Vagina (tissue), 2 donors: Measurements from ENCODE around the gene GGCX. TPM values are rescaled to one million over a fixed set of nuclear protein-coding genes. Genes with fewer than 3 reads are reported as not detected.

Source experiments
- DNase-seq, 2 donors: peaks; one replicate each; pipeline ENCODE4 v3.0.0-alpha.2; 2017; ENCODE audit errors: extremely low spot score in 2 of 2
- H3K27ac ChIP-seq: fragments of 200-600 bp; sonication (generic); one replicate; pipeline ENCODE4 v1.5.1; 2019
- H3K27me3 ChIP-seq: fragments of 200-600 bp; sonication (generic); one replicate; pipeline ENCODE4 v1.5.1; 2019
- H3K36me3 ChIP-seq, 2 donors: fragments of 200-600 bp; sonication (generic); one replicate each; pipeline ENCODE4 v1.5.1; 2017 to 2019
- H3K4me1 ChIP-seq: fragments of 200-600 bp; sonication (generic); one replicate; pipeline ENCODE4 v1.5.1; 2019
- H3K4me3 ChIP-seq, 2 donors: fragments of 200-600 bp; sonication (generic); 1 replicate in 1 of 2; 2 replicates in 1 of 2; pipeline ENCODE4 v1.5.1; 2016 to 2019
- H3K9me3 ChIP-seq: fragments of 200-600 bp; sonication (generic); one replicate; pipeline ENCODE4 v1.5.1; 2019
- CTCF ChIP-seq, 3 experiments: fragments of 450-650 bp in 2 of 3; fragments of 200-600 bp in 1 of 3; sonication (generic) in 1 of 3; IDR thresholded peaks; one replicate each; pipeline ENCODE4 v1.5.1; 2017 to 2019; ENCODE audit warnings: antibody characterized with exemption in 3 of 3, mild to moderate bottlenecking in 2 of 3, moderate library complexity in 2 of 3
- POLR2A ChIP-seq, 2 donors: fragments of 450-650 bp; IDR thresholded peaks; one replicate each; pipeline ENCODE4 v1.6.1; 2017; ENCODE audit warnings: antibody characterized with exemption in 2 of 2, mild to moderate bottlenecking in 2 of 2, moderate library complexity in 2 of 2
- POLR2AphosphoS5 ChIP-seq, 2 donors: sonication (generic); formaldehyde crosslinking; IDR thresholded peaks; one replicate each; pipeline ENCODE4 v1.9.0; 2017; ENCODE audit warnings: antibody characterized with exemption in 2 of 2, mild to moderate bottlenecking in 2 of 2, low read depth in 1 of 2; ENCODE audit not compliant: insufficient read depth in 1 of 2
- intact Hi-C: fragments of 100-400 bp; cut with DNase I; formaldehyde crosslinking; loops from one replicate; pipeline ENCODE4 v1.15.1; 2023
- total RNA-seq: library from RNA; depleted of rRNA; stranded (reverse); fragments of >200 nt; gene quantifications from one replicate; pipeline ENCODE4 v1.2.3, GENCODE V29; 2016

GGCX gene
- total RNA-seq, 1 donor from 2014 or later, result 18.2 TPM

GRCh38 chr2:85597241-85597640 is 35.9 kb upstream of the GGCX start:
- peaks cover 39% of the 10 kb centered on the region for H3K4me1 ChIP-seq
- no peak overlapping the region for H3K4me3 ChIP-seq
- TF ChIP-seq CTCF (IDR thresholded peaks at IDR 0.05), result no peak
- no peak for TF ChIP-seq POLR2AphosphoS5 (IDR thresholded peaks at IDR 0.05; ENCODE audit: insufficient read depth in 1 of 2, low read depth in 1 of 2)
- no peak for TF ChIP-seq POLR2A (IDR thresholded peaks at IDR 0.05)
- H3K36me3 ChIP-seq, result peaks cover 0 to 24% of the 10 kb centered on the region in 2 donors
- no peak overlapping the region for H3K27ac ChIP-seq
- H3K9me3 ChIP-seq, result no peaks in the 10 kb centered on the region
- H3K27me3 ChIP-seq, result no peaks in the 10 kb centered on the region
- DNase-seq, result no peak
- intact Hi-C loops, result no loop called here

GRCh38 chr2:85596486-85597143 is 35.3 kb upstream of the GGCX start:
- Histone ChIP-seq H3K9me3 (no peaks in the 10 kb centered on the region), H3K4me3 (peak overlapping the region; percentile 85 to 95), H3K27me3 (no peaks in the 10 kb centered on the region), H3K4me1 (peaks cover 40% of the 10 kb centered on the region), H3K36me3 (peaks cover 0 to 24% of the 10 kb centered on the region in 2 donors), H3K27ac (peak overlapping the region; percentile 90)
- TF ChIP-seq CTCF (IDR thresholded peaks at IDR 0.05) (no peak), POLR2A (IDR thresholded peaks at IDR 0.05) (no peak), POLR2AphosphoS5 (IDR thresholded peaks at IDR 0.05; ENCODE audit: insufficient read depth in 1 of 2, low read depth in 1 of 2) (no peak)
- DNase-seq, result no peak
- intact Hi-C loops, result no loop called here

GRCh38 chr2:85596026-85596333 is 34.7 kb upstream of the GGCX start:
- Histone ChIP-seq H3K27ac (peak overlapping the region; percentile 90), H3K36me3 (peaks cover 0 to 24% of the 10 kb centered on the region in 2 donors), H3K27me3 (no peaks in the 10 kb centered on the region), H3K9me3 (no peaks in the 10 kb centered on the region), H3K4me1 (peaks cover 40% of the 10 kb centered on the region), H3K4me3 (peak overlapping the region; percentile 85 to 95)
- intact Hi-C loops, result no loop called here
- no peak for TF ChIP-seq POLR2A (IDR thresholded peaks at IDR 0.05)
- TF ChIP-seq CTCF (IDR thresholded peaks at IDR 0.05), result no peak
- TF ChIP-seq POLR2AphosphoS5 (IDR thresholded peaks at IDR 0.05; ENCODE audit: insufficient read depth in 1 of 2, low read depth in 1 of 2), result no peak
- DNase-seq, result no peak

- peaks cover 41% of the 10 kb centered on the region for H3K4me1 ChIP-seq
Measured at GRCh38 chr2:85595301-85596025, 34.2 kb upstream of the GGCX start, which contains the start of gene RNF181. TSS of gene RNF181 (plus strand) at chr2:85595745. CDS start at chr2:85595764, 19 bp downstream.

More at GRCh38 chr2:85595301-85596025, 34.2 kb upstream of the GGCX start, which contains the start of gene RNF181:
- Histone ChIP-seq H3K36me3 (peaks cover 0 to 24% of the 10 kb centered on the region in 2 donors), H3K9me3 (no peaks in the 10 kb centered on the region), H3K27me3 (no peaks in the 10 kb centered on the region), H3K4me3 (peak within 1 kb of the TSS; percentile 85 to 95), H3K27ac (peak within 1 kb of the TSS; percentile 90)
- intact Hi-C loops, result no loop called here
- TF ChIP-seq POLR2AphosphoS5 (IDR thresholded peaks at IDR 0.05; ENCODE audit: insufficient read depth in 1 of 2, low read depth in 1 of 2), result peak; percentile 95 to 98
- TF ChIP-seq POLR2A (IDR thresholded peaks at IDR 0.05), result peak in 1 of 2 donors; percentile 89
- TF ChIP-seq CTCF (IDR thresholded peaks at IDR 0.05), result no peak
- DNase-seq, result peak; percentile 99 to 100
